GM12874 (cell line): ENCODE results near the gene AKAP8.

ENCODE experiments used
- TF ChIP-seq, protein P1 (sequence below): IDR thresholded peaks from 2 replicates; pipeline ENCODE4 v1.5.1; 2011; ENCODE audit warnings: low read depth, mild to moderate bottlenecking, control low read depth, low read length, moderate library complexity; ENCODE audit not compliant: insufficient read depth

The AKAP8 gene

DNA sequence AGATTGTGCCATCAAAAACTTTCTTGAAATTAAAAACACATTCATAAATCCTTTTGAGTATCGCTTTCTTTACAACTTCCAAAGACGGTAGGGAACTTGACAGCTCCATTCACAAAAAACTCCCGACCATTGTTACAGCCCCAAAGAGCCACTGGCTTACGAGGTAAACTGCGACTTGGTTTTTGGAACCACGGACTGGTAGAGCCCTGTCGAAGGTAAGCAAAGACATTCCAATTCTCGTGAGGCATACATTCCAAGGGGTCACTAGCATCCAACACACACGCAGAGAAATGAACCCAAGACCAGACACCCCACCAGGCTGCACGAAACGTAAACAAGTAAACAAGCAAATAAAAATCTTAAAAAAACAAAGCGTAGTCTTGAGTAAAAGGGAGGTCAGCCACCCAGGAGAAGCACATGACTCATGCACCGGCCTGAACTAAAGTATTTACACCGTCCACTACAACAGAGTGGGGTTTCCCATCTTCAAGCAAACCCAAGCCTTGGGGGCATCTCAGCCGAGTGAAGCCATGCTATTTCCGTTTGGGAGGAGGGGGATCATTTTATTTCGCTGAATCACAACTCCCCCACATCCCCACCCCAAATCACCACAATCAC, 48.7 kb downstream of the AKAP8 start:
- TF ChIP-seq, protein P1, sequence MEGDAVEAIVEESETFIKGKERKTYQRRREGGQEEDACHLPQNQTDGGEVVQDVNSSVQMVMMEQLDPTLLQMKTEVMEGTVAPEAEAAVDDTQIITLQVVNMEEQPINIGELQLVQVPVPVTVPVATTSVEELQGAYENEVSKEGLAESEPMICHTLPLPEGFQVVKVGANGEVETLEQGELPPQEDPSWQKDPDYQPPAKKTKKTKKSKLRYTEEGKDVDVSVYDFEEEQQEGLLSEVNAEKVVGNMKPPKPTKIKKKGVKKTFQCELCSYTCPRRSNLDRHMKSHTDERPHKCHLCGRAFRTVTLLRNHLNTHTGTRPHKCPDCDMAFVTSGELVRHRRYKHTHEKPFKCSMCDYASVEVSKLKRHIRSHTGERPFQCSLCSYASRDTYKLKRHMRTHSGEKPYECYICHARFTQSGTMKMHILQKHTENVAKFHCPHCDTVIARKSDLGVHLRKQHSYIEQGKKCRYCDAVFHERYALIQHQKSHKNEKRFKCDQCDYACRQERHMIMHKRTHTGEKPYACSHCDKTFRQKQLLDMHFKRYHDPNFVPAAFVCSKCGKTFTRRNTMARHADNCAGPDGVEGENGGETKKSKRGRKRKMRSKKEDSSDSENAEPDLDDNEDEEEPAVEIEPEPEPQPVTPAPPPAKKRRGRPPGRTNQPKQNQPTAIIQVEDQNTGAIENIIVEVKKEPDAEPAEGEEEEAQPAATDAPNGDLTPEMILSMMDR, result no peak

DNA sequence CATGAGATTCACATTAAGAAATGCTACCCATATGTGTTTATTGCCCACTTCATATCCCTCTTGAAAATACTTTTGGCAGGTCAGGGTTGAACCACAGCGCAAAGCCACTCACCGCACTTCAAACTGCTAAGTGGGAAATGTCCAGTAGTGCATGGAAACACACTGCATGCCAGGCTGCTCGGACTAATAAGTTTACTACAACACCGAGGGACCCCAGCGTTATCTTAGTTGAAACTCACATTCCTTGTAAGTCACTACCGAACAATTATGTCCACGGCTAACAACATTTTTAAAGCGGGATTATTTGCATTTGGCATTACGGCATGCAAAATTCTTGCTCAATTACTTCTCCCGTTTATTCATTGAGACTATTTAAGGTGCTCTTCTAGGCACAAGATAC, 51.3 kb downstream of the AKAP8 start:
- TF ChIP-seq, protein P1, result no peak

GRCh38 chr19:15324791-15325519, 54.6 kb downstream of the AKAP8 start:
- TF ChIP-seq, protein P1, result no peak

GRCh38 chr19:15323496-15324235, 55.9 kb downstream of the AKAP8 start:
- TF ChIP-seq, protein P1, result no peak

DNA sequence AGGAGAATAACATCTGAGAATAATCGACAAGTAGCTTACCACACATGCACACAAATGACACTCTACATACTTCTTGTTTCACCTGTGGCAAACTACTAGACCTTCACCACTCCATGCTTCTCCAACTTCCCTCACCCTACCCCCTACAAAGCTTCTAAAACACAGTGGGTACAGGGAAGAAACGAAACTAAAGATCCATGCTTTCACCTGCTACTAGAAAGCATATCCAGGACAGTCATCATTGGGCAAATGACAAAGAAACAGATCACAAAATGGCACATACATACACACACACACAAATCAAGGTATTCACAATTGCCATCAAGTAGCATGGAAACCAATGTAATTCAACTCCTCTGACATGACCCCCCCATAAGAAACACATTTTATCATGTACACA, 57.8 kb downstream of the AKAP8 start:
- TF ChIP-seq, protein P1, result no peak

DNA sequence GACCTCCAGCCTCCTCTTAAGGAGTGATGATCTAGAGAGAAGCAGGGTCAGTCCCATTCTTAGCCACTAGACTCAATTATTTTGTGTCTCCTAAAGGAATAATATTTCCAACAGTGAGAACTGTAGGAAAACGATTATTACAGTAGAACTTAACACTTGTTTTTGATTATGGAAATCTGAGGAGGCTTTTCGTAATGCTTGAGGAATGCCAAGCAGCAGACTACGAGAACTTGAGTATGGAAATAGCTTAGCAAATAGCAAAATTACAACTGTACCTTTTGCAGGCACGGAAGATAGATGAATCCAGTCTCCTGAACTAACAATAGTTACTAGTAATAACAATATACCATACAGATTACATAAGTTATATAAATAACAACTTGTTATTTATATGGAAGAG, 59.5 kb downstream of the AKAP8 start:
- TF ChIP-seq, protein P1, result no peak

GRCh38 chr19:15318241-15318691, 61.3 kb downstream of the AKAP8 start:
- TF ChIP-seq, protein P1, result no peak
